ENCODE measurements around the gene ENO1.
"Not testable (repeated sequence)": the region's sequence is repeated elsewhere in the genome, so short reads cannot be mapped to it uniquely, and the experiment has no call there.

Gene ENO1

GRCh38 chr1:8892026-8892425, 13.5 kb upstream of the ENO1 start:
- DNase-seq, result no peak

- no peak for DNase-seq
Observed at GRCh38 chr1:8891401-8891800, 12.9 kb upstream of the ENO1 start.

- DNase-seq, result peak; percentile 48
Observed at GRCh38 chr1:8889925-8890785, 11.7 kb upstream of the ENO1 start.

- DNase-seq, result no peak
Observed at GRCh38 chr1:8889103-8889846, 10.8 kb upstream of the ENO1 start.

GRCh38 chr1:8886589-8886988, 8.1 kb upstream of the ENO1 start:
- DNase-seq, result no peak

GRCh38 chr1:8886031-8886524, 7.6 kb upstream of the ENO1 start:
- not testable (repeated sequence) for DNase-seq

- DNase-seq, result not testable (repeated sequence)
Observed at GRCh38 chr1:8884105-8884504, 5.6 kb upstream of the ENO1 start.

GRCh38 chr1:8883491-8883890, 5.0 kb upstream of the ENO1 start:
- no peak for DNase-seq

- peak; percentile 54 for DNase-seq
Observed at GRCh38 chr1:8879922-8880676, 1.6 kb upstream of the ENO1 start.

- DNase-seq, result no peak
Observed at GRCh38 chr1:8879464-8879921, 1.0 kb upstream of the ENO1 start.

- peak; percentile 100 for DNase-seq
Observed at GRCh38 chr1:8878698-8879463, 395 bp upstream of the ENO1 start.

GRCh38 chr1:8876087-8876486, 2.4 kb downstream of the ENO1 start:
- no peak for DNase-seq

- DNase-seq, result no peak
Observed at GRCh38 chr1:8875216-8875861, 3.1 kb downstream of the ENO1 start.

- no peak for DNase-seq
Observed at GRCh38 chr1:8874230-8875201, 4.0 kb downstream of the ENO1 start.

GRCh38 chr1:8873506-8874229, 4.8 kb downstream of the ENO1 start:
- peak; percentile 52 for DNase-seq

- no peak for DNase-seq
Observed at GRCh38 chr1:8873001-8873400, 5.5 kb downstream of the ENO1 start.

GRCh38 chr1:8871965-8872399, 6.5 kb downstream of the ENO1 start:
- no peak for DNase-seq

GRCh38 chr1:8871539-8871935, 6.9 kb downstream of the ENO1 start:
- no peak for DNase-seq

- no peak for DNase-seq
Observed at GRCh38 chr1:8870616-8871538, 7.6 kb downstream of the ENO1 start.
